Vagina (tissue), 2 donors: ENCODE data around the gene CLMP.

Experiments used
- CTCF ChIP-seq, 3 experiments: fragments of 450-650 bp in 2 of 3; fragments of 200-600 bp in 1 of 3; sonication (generic) in 1 of 3; IDR thresholded peaks; one replicate each; pipeline ENCODE4 v1.5.1; 2017 to 2019; ENCODE audit warnings: antibody characterized with exemption in 3 of 3, mild to moderate bottlenecking in 2 of 3, moderate library complexity in 2 of 3
- POLR2A ChIP-seq, 2 donors: fragments of 450-650 bp; IDR thresholded peaks; one replicate each; pipeline ENCODE4 v1.6.1; 2017; ENCODE audit warnings: antibody characterized with exemption in 2 of 2, mild to moderate bottlenecking in 2 of 2, moderate library complexity in 2 of 2
- POLR2AphosphoS5 ChIP-seq, 2 donors: sonication (generic); formaldehyde crosslinking; IDR thresholded peaks; one replicate each; pipeline ENCODE4 v1.9.0; 2017; ENCODE audit warnings: antibody characterized with exemption in 2 of 2, mild to moderate bottlenecking in 2 of 2, low read depth in 1 of 2; ENCODE audit not compliant: insufficient read depth in 1 of 2

- no peak for TF ChIP-seq CTCF (IDR thresholded peaks at IDR 0.05)
- TF ChIP-seq POLR2AphosphoS5 (IDR thresholded peaks at IDR 0.05; ENCODE audit: insufficient read depth in 1 of 2, low read depth in 1 of 2), result no peak
- TF ChIP-seq POLR2A (IDR thresholded peaks at IDR 0.05), result no peak
These were observed 30.2 kb downstream of the CLMP start for GRCh38 chr11:123164732-123165450.
